ENCODE data around the gene DES.

GRCh38 chr2:219459460-219460311 lies 41.5 kb downstream of the DES start:
- TF ChIP-seq CTCF (IDR thresholded peaks at IDR 0.05 in 2 of 3, conservative IDR thresholded peaks at IDR 0.05 in 1 of 3; ENCODE audit: borderline replicate concordance in 1 of 3, insufficient read depth in 1 of 3, low read depth in 2 of 3, low read length in 2 of 3) (peak in 2 of 3 experiments; percentile 90 to 91; a peak in 4 of 6 replicates), TCF7L2 (IDR thresholded peaks at IDR 0.05; ENCODE audit: borderline replicate concordance, extremely low read depth, insufficient read depth, insufficient read length) (no peak), POLR2A (IDR thresholded peaks at IDR 0.05; ENCODE audit: borderline replicate concordance, extremely low read depth, insufficient read depth, insufficient read length) (no peak), EZH2 (IDR thresholded peaks at IDR 0.05) (no peak), EGR1 (IDR thresholded peaks at IDR 0.05; ENCODE audit: low read depth) (no peak), REST (IDR thresholded peaks at IDR 0.05; ENCODE audit: low read depth) (no peak), POLR2AphosphoS5 (IDR thresholded peaks at IDR 0.05; ENCODE audit: low read depth, low read length) (no peak), MAX (IDR thresholded peaks at IDR 0.05) (no peak)
- TF ChIP-seq, protein P1, sequence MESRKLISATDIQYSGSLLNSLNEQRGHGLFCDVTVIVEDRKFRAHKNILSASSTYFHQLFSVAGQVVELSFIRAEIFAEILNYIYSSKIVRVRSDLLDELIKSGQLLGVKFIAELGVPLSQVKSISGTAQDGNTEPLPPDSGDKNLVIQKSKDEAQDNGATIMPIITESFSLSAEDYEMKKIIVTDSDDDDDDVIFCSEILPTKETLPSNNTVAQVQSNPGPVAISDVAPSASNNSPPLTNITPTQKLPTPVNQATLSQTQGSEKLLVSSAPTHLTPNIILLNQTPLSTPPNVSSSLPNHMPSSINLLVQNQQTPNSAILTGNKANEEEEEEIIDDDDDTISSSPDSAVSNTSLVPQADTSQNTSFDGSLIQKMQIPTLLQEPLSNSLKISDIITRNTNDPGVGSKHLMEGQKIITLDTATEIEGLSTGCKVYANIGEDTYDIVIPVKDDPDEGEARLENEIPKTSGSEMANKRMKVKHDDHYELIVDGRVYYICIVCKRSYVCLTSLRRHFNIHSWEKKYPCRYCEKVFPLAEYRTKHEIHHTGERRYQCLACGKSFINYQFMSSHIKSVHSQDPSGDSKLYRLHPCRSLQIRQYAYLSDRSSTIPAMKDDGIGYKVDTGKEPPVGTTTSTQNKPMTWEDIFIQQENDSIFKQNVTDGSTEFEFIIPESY (IDR thresholded peaks at IDR 0.05; ENCODE audit: extremely low read depth, insufficient replicate concordance, low read length), result no peak

Data from HCT116 (cell line).